ENCODE measurements around the gene COX18.

The COX18 gene

DNA sequence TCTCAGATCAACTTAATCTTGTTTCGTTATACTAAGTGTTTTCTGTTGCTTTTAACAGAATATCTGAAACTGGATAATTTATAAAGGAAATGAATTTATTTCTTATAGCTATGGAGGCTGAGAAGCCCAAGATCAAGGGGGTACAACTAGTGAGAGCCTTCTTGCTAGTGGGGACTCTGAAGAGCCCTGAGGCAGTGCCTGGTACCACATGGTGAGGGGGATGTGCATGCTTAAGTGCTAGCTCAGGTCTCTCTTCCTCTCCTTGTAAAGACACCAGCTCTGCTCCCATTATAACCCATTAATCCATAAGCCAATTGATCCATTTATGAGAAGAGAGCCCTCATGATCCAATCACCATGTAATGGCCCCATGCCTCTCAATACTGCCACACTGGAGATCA lies 17.9 kb downstream of the COX18 start:
- no peak for DNase-seq

GRCh38 chr4:73045879-73046278 lies 23.6 kb downstream of the COX18 start:
- DNase-seq: no peak

DNA sequence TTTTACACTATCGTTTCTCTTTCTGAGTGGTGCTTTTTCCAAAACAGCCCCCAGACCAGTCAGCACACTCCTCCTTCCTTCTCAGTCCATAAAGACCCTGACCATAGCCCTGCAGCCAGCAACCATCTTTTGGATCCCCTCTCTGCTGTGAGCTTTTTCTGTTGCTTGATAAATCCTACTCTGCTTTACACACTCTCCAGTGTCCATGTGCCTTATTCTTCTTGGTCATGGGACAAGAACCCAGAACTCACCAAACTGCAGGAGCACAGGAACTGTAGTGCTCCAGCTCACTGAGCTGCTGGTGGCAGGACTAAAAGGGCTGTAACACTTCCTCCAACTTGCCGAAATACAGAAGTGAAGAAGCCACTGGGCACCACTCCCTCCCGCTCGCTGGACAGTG lies 32.5 kb downstream of the COX18 start:
- no peak for DNase-seq

GRCh38 chr4:73036123-73036522 lies 33.4 kb downstream of the COX18 start:
- no peak for DNase-seq

DNA sequence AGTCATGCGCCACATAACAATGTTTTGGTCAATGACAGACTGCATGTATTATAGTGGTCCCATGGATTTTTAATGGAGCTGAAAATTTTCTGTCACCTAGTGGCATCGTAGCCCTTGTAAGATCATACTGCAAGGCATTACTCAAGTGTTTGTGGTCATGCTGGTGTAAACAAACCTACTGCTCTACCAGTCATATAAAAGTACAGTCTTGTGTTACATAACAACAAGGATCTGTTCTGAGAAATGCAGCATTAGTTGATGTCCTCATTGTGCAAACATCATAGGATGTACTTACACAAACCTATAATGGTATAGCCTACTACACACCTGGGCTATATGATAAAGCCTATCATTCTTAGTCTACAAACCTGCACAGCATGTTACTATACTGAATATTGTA lies 34.6 kb downstream of the COX18 start:
- DNase-seq: no peak

DNA sequence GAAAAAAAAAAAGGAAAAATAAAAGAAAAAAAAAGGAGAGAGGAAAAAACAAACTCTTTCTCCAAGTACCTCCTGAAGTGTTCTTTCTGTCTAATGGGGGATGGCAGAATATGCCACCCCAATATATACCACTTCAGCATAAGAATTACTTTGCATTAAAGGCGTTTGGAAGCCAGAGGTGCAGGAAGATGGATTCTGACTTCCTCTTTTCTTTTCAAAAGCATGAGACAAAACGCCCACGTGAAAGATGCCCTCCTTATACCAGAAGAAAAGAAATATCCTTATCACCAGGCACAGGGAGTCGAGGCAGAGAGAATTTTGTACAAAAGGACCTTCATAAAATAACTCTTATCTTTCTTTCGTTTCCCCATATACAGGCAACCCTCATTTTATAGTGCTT lies 40.9 kb downstream of the COX18 start:
- DNase-seq: no peak

GRCh38 chr4:73021634-73022033 lies 47.9 kb downstream of the COX18 start:
- no peak for DNase-seq

DNA sequence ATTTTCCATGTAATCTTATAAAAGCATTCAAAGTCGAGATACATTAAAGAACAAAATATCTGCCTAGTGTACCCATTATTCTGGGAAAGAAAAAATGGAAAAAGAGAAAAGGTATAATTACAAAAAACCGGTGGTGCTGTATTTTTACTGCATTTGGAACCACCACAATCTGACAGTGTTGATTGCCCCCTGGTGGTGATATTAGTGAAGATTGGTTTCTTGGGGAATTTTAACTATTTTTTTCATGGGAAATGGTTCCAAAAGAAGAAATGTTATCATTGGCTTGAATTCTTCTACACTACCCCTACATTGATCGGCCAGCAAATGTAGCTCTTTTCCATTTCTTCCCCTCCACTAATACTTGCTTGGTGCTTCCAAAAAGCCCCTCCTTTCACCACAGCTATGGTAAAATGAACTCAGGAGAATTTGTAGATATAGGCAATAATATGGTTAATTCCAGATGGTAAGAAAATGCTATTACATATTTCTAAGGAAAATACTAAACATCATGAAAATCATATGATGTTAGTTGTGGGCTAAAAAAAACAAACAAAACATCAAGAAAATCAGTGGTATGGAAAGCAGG lies 50.0 kb downstream of the COX18 start:
- no peak for DNase-seq

- no peak for DNase-seq
Measured at GRCh38 chr4:73018595-73018994, 50.9 kb downstream of the COX18 start.

DNA sequence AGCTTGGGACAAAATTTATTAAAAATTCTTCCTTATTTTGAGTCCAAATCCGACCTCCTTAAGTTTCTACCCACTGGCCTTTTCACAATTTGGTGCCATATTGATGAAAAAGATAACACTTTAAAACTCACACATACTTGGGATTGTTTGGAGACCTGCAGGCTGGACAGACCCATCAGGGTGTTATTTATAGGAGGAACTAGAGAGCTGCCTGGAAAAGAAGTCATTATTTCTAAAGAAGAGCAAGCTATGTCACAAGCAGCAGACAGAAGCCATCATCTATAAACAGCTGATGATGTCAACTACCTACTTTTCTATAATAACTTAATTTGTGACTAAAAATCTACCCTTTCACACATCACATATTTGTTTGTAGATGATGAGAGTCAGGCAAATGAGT lies 56.2 kb downstream of the COX18 start:
- DNase-seq: no peak

GRCh38 chr4:73012673-73013072 lies 56.8 kb downstream of the COX18 start:
- no peak for DNase-seq

DNA sequence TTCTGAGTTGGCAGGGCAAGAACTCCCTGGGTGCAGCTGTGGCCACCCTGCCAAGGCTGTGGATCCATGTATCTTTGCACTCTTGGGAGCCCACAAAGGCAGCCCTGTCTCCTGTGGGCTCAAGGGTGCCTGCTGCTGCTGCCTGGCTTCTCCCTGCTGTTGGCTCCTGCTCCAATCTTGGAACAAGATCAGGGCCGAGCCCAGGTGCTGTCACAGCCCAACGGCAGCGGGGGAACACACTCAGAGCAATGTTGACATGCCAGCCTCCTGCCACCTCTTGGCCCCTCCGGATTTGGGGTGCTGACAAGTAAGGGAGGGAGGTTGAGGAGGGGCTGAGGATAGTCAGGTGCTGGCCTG lies 57.9 kb downstream of the COX18 start:
- DNase-seq: no peak

DNA sequence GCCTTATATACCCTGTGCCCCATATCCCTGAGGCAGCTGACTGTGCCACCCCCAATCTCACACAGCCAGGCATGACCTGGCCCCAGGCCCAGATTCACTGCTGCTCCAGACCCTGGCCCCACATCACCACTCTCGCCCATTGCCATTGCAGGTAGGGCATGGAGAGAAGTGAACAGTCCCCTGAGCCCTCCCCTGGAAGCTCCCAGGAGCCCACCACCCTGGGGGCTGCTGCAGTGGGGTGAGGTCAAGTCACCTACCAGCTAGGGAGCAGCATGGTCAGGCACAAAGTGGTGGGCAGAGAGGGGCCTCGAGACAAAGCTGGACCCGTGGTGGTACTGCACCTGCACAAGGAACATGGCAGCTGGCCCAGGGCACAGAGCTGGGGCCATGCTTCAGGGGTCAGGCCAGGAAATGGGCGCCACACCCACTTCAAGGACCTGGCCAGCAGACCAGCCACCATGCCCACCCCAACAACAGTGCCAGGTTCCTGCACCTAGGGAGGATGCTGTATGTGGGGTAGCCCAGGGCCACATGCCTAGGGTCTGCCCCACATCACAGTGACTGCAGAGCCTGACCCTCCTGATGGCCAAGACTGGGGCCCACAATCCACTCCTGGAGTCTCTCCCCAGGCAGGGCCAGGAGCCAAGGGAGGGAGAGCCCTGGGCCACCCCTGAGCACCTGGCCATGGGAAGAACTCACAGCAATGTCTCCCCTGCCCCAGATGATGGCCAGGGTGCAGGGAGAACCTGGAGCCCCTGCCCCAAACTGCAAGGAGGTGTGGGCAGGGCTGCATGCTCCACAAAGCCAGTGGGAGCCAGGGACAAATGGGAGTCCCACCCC lies 58.5 kb downstream of the COX18 start:
- no peak for DNase-seq

DNA sequence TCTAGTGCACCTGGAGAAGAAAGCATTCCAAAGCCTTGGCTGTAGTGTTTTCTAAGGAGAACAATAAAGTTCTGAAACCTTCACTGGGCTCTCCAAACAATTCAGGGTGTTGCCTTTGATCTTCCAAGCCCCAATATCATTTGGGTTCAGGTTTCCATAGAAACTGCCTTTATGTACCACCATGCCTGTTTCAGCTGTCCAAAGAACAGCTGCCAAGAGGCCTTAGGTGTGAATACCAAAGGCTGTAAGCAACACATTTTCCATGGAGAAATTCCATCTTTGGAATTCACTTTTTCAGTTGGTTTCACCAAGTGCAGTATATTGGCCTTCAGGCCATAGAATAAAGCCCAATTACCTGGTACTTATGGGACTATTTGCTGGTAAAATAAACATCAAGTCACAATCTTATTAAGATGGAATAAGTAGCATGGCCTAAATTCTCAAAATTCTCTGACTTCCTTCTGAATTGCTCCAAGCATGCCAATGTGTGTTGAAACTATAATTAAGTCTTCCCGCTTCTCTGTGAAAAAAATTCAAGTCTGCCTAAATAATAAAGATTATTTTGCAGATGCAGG lies 61.9 kb downstream of the COX18 start:
- no peak for DNase-seq

GRCh38 chr4:73006286-73006990 lies 63.1 kb downstream of the COX18 start:
- DNase-seq: no peak

DNA sequence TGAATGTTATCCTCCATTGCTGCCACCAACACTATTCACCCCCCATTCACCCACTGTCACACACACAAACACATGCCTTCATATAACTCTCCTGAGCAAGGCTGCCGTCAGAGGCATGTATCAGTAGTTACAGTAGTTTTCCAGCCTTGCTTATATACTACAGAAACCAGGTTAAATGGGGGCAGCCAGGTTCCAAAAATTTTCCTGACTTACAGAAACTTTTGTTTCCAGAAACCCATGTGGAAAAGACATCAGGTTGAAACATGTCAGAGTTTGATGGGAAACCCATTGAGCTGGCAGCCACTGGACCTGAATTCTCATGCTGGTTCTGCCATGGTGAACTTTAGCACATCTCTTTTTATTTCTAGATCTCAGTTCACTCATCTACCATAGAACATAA lies 64.0 kb downstream of the COX18 start:
- DNase-seq: no peak
